Measurements from ENCODE around the gene ITGB1BP1.

The ITGB1BP1 gene

DNA sequence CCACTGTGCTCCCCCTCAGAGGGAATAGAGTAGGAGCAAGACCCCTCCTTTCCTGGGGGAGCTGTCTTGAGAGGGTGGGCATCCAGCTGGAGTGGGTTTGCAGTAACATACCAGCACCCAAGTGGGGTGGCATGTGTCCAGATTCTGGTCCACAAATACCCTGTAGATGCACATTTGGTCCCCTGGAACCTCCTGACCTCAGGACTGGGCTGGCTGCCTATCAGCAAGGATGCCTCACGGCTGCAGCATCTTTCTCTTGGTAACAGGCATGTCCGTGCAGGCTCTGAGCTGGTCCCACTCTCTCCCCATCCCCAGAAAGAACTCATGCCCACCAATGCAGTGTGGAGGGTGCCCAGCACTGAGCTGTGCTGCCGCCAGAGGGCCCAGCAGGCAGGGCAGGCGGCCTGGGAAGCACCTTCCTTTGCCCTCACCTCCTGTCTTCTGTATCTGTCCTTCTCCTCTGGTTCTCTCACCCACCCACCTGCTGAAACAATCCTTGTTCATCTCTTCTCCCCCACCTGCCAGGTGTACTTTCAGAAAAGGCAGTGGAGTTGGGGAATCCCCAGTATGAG lies 47.4 kb downstream of the ITGB1BP1 start:
- TF ChIP-seq, protein P1, sequence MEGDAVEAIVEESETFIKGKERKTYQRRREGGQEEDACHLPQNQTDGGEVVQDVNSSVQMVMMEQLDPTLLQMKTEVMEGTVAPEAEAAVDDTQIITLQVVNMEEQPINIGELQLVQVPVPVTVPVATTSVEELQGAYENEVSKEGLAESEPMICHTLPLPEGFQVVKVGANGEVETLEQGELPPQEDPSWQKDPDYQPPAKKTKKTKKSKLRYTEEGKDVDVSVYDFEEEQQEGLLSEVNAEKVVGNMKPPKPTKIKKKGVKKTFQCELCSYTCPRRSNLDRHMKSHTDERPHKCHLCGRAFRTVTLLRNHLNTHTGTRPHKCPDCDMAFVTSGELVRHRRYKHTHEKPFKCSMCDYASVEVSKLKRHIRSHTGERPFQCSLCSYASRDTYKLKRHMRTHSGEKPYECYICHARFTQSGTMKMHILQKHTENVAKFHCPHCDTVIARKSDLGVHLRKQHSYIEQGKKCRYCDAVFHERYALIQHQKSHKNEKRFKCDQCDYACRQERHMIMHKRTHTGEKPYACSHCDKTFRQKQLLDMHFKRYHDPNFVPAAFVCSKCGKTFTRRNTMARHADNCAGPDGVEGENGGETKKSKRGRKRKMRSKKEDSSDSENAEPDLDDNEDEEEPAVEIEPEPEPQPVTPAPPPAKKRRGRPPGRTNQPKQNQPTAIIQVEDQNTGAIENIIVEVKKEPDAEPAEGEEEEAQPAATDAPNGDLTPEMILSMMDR (IDR thresholded peaks at IDR 0.05; ENCODE audit: insufficient read depth, missing control alignments): no peak
- DNase-seq (ENCODE audit: insufficient read length, low spot score): no peak
- FAIRE-seq: no peak

DNA sequence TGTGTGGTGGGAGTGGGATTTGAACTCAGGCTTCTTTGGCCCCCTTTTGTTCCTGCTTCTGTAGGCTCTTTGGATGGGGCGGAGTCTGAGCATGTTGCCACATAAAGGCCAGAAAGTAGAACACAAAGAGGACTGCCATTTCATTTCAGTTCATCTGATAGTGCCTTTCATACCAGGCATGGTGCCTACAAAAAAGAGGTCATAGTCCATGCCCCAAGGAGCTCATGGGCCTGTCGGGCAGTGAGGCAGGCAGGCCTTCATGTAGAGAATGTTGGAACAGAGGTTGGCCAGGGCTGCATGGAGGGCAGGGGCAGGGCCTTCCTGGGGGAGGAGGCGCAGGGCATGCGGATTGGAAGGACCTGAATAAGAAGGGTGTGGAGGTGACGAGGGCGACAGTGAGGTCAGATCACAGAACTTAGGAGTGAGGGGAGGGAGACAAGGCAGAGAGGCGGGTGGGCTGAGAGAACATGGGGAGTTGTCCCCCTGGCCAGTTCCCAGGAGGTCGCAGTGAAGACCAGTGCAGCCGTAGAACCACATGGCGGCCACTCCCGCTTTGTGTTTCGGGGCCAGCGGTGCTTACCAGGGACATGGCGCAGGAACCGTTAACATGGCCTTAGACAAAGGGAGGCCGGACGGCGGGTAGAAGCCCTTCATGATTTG lies 49.1 kb downstream of the ITGB1BP1 start:
- FAIRE-seq: no peak
- TF ChIP-seq, protein P1 (IDR thresholded peaks at IDR 0.05; ENCODE audit: insufficient read depth, missing control alignments): no peak

DNA sequence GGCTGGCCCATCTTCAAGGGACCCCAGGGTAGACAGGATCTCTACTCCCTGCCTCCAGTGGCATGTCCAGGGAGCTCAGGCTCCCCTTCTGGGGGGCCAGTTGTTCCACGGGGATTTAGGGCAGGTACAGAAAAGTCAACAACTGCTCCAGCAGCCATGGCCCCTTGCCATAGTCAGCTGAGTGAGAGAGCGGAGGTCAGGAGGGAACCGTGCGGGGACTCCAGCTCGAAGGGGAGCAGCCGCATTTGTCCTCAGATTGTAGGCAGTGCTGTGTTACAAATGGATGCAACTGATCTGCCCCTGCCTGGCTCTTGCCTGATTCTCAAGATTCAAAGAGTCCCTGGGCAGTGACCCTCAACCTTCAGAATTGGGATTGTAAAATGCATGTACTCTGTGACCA lies 49.9 kb downstream of the ITGB1BP1 start:
- DNase-seq (ENCODE audit: insufficient read length, low spot score) (no peak), FAIRE-seq (no peak)
- TF ChIP-seq, protein P1 (IDR thresholded peaks at IDR 0.05; ENCODE audit: insufficient read depth, missing control alignments): no peak

More for the DNA sequence above, 49.1 kb downstream of the ITGB1BP1 start:
- no peak for DNase-seq (ENCODE audit: insufficient read length, low spot score)

DNA sequence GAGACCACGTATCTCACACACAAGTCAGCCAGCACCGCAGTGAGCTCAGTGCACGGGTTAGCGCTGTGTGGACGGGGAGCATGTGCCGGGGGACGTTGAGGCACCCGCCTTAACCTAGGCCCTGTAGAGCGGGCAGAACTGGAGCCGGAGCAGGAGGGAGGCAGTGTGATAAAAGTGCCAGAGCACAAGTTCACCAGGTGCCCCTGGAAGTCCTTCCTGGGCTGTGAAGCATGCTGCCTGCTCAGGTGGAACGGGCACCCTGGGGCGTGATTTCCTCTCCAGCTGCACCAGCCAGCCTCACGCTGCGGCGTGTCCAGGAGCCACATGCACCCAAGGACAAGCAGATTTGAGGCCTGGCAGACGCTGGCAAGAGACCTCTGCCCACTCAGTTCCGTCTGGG lies 50.3 kb downstream of the ITGB1BP1 start:
- FAIRE-seq: no peak
- TF ChIP-seq, protein P1 (IDR thresholded peaks at IDR 0.05; ENCODE audit: insufficient read depth, missing control alignments): no peak
- no peak for DNase-seq (ENCODE audit: insufficient read length, low spot score)

DNA sequence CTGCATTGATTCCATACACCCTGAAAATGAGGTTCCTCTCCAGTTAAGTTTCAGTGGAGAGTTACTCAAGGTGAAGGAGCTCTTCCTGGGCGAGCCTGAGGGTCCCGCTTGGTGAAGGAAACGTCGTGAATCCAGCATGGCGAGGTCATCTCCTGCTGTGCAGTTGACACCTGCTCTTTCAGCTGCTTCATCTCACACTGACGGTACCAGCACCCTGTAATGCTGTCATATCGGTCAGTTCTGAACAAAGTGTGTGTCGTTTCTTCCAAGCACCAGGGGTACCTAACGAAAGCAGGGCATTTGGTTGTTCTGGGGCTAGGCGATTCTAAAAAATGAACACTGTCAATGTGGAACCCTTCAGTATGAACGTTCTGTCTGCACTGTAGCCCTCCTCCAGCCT lies 52.6 kb downstream of the ITGB1BP1 start:
- TF ChIP-seq, protein P1 (IDR thresholded peaks at IDR 0.05; ENCODE audit: insufficient read depth, missing control alignments): no peak
- FAIRE-seq (no peak), DNase-seq (ENCODE audit: insufficient read length, low spot score) (no peak)

DNA sequence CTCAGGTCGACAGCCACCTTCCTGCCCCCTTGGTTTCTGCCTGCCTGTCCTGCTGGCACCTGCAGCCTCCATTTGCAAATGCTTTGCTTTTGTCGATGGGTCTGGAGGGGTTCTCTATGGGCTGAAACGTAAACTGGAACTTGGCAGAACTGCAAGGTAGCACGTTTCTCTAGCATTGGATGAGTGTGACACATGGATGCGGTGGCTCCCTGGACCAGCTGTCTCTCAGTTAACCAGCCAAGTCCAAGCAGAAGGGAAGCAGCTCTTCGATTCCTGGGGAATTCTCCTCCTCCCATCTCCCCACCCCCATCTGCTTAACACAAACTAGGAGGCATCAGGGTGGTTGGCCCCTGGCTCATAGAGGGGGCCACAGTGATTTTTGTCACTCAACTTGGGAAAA lies 57.3 kb downstream of the ITGB1BP1 start:
- no peak for FAIRE-seq
- DNase-seq (ENCODE audit: insufficient read length, low spot score): no peak
- TF ChIP-seq, protein P1 (IDR thresholded peaks at IDR 0.05; ENCODE audit: insufficient read depth, missing control alignments): no peak

DNA sequence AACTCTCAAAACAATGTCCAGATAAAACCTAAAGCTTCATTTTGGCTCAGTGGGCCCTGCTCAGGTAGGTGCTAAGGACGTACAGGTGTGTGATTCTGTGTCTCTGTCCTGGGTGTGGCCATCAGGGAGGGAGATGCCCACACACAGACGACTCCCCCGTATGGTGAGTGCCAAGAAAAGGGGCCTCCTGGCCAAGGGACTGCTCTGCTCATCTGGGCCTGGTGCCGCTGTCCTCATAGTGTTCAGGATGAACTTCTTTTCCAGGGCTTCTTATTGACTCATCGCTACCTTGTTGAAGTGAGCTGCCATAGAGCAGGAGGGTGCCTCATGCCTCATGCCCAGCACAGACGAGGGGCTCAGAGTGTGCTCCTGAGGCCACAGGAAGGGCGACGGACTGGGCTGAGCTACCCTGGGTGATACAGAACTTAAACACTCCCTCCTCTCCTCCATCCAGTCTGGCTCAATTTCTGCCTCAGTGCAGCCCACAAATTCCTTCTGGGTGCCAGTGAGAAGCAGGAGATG lies 57.8 kb downstream of the ITGB1BP1 start:
- FAIRE-seq: no peak
- TF ChIP-seq, protein P1 (IDR thresholded peaks at IDR 0.05; ENCODE audit: insufficient read depth, missing control alignments): no peak
- DNase-seq (ENCODE audit: insufficient read length, low spot score): no peak

Measured in D721Med (cell line).